Bronchial smooth muscle cell (primary cell): ENCODE measurements around the gene POC1B. TPM values are rescaled to one million over a fixed set of nuclear protein-coding genes. Genes with fewer than 3 reads are reported as not detected.

Source experiments
- total RNA-seq: library from RNA; depleted of rRNA; stranded (reverse); fragments of >200 nt; gene quantifications from 2 replicates; pipeline ENCODE4 v1.2.1, GENCODE V29; 2014

The POC1B gene
- total RNA-seq, result 4.6 and 7.7 TPM in 2 replicates

GRCh38 chr12:89525824-89526770 is at the start of gene POC1B:
Gene POC1B (minus strand): TSS chr12:89526047. CDS start chr12:89525895, 152 bp downstream.

GRCh38 chr12:89524541-89525304 is 1.1 kb downstream of the POC1B start, which contains the start of gene GALNT4:
Gene GALNT4 (minus strand): TSS chr12:89524796. CDS start chr12:89524549, 247 bp downstream.

Other genes starting within 250 kb of the POC1B start
- 9.5 and 14.5 TPM in 2 replicates for gene DUSP6, start 173.5 kb downstream of the POC1B start, total RNA-seq
- 8.7 and 11.3 TPM in 2 replicates for gene GALNT4, start 1.3 kb downstream of the POC1B start, total RNA-seq
- 24.6 and 47.4 TPM in 2 replicates for gene ATP2B1, start 182.8 kb upstream of the POC1B start, total RNA-seq